Measurements from ENCODE around the gene DYRK2. TPM values are rescaled to one million over a fixed set of nuclear protein-coding genes. Genes with fewer than 3 reads are reported as not detected.
A peak's percentile ranks its signal among the peaks of the same experiment; 100 is the strongest.

DYRK2 gene
- total and polyA plus RNA-seq, 10 of the 15 experiments (the other 5 are each of a cell fraction or from before 2014, with no cell fraction given): 3.1 to 35.9 (median 12.2) TPM

DNA sequence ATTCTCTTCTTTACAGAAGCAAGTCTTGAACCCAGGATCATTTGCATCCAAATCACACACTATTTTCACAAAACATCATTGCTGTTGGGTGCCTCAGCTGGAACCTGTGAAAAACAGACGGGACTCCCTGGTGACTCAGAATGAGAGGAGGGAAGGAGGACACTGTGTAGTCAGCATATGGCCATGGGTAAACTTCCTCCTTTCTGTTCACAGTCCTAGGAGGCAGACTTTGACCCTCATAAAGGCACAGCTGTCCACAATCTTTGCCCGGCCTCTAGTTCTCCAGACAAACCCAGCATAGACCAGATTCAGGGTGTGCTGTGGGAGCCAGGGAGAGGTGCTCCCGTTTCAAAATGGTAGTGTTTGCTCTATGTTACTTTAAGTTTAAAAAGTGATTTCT, 62.0 kb downstream of the DYRK2 start (continued):
- TF ChIP-seq, protein P1, sequence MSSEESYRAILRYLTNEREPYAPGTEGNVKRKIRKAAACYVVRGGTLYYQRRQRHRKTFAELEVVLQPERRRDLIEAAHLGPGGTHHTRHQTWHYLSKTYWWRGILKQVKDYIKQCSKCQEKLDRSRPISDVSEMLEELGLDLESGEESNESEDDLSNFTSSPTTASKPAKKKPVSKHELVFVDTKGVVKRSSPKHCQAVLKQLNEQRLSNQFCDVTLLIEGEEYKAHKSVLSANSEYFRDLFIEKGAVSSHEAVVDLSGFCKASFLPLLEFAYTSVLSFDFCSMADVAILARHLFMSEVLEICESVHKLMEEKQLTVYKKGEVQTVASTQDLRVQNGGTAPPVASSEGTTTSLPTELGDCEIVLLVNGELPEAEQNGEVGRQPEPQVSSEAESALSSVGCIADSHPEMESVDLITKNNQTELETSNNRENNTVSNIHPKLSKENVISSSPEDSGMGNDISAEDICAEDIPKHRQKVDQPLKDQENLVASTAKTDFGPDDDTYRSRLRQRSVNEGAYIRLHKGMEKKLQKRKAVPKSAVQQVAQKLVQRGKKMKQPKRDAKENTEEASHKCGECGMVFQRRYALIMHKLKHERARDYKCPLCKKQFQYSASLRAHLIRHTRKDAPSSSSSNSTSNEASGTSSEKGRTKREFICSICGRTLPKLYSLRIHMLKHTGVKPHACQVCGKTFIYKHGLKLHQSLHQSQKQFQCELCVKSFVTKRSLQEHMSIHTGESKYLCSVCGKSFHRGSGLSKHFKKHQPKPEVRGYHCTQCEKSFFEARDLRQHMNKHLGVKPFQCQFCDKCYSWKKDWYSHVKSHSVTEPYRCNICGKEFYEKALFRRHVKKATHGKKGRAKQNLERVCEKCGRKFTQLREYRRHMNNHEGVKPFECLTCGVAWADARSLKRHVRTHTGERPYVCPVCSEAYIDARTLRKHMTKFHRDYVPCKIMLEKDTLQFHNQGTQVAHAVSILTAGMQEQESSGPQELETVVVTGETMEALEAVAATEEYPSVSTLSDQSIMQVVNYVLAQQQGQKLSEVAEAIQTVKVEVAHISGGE (CRISPR knock-in tag; IDR thresholded peaks at IDR 0.05): no peak
- TF ChIP-seq, protein P2, sequence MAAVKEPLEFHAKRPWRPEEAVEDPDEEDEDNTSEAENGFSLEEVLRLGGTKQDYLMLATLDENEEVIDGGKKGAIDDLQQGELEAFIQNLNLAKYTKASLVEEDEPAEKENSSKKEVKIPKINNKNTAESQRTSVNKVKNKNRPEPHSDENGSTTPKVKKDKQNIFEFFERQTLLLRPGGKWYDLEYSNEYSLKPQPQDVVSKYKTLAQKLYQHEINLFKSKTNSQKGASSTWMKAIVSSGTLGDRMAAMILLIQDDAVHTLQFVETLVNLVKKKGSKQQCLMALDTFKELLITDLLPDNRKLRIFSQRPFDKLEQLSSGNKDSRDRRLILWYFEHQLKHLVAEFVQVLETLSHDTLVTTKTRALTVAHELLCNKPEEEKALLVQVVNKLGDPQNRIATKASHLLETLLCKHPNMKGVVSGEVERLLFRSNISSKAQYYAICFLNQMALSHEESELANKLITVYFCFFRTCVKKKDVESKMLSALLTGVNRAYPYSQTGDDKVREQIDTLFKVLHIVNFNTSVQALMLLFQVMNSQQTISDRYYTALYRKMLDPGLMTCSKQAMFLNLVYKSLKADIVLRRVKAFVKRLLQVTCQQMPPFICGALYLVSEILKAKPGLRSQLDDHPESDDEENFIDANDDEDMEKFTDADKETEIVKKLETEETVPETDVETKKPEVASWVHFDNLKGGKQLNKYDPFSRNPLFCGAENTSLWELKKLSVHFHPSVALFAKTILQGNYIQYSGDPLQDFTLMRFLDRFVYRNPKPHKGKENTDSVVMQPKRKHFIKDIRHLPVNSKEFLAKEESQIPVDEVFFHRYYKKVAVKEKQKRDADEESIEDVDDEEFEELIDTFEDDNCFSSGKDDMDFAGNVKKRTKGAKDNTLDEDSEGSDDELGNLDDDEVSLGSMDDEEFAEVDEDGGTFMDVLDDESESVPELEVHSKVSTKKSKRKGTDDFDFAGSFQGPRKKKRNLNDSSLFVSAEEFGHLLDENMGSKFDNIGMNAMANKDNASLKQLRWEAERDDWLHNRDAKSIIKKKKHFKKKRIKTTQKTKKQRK (IDR thresholded peaks at IDR 0.05; ENCODE audit: low read depth, low read length): no peak
- TF ChIP-seq FOXK2 (IDR thresholded peaks at IDR 0.05) (no peak), GABPA (IDR thresholded peaks at IDR 0.05; ENCODE audit: low read depth) (no peak), CBX5 (IDR thresholded peaks at IDR 0.05; ENCODE audit: low read depth) (no peak), IKZF2 (IDR thresholded peaks at IDR 0.05) (peak; percentile 90), NR2F1 (conservative IDR thresholded peaks at IDR 0.05) (no peak), MTA2 (IDR thresholded peaks at IDR 0.05; ENCODE audit: low read depth) (peak; percentile 72; the same call in 1 of the 2 replicates), DPF2 (IDR thresholded peaks at IDR 0.05) (peak; percentile 90), ASH2L (IDR thresholded peaks at IDR 0.05; ENCODE audit: borderline replicate concordance, low read depth) (no peak), SP1 (IDR thresholded peaks at IDR 0.05; ENCODE audit: low read depth, low read length) (no peak), ZNF622 (IDR thresholded peaks at IDR 0.05) (no peak), SUPT20H (IDR thresholded peaks at IDR 0.05; ENCODE audit: borderline replicate concordance, control insufficient read depth, low read depth, low read length) (no peak), NR2C1 (IDR thresholded peaks at IDR 0.05) (no peak), JUND (IDR thresholded peaks at IDR 0.05; ENCODE audit: low read depth, low read length) (peak; percentile 74; the same call in 1 of the 2 replicates)
- TF ChIP-seq, protein P3, sequence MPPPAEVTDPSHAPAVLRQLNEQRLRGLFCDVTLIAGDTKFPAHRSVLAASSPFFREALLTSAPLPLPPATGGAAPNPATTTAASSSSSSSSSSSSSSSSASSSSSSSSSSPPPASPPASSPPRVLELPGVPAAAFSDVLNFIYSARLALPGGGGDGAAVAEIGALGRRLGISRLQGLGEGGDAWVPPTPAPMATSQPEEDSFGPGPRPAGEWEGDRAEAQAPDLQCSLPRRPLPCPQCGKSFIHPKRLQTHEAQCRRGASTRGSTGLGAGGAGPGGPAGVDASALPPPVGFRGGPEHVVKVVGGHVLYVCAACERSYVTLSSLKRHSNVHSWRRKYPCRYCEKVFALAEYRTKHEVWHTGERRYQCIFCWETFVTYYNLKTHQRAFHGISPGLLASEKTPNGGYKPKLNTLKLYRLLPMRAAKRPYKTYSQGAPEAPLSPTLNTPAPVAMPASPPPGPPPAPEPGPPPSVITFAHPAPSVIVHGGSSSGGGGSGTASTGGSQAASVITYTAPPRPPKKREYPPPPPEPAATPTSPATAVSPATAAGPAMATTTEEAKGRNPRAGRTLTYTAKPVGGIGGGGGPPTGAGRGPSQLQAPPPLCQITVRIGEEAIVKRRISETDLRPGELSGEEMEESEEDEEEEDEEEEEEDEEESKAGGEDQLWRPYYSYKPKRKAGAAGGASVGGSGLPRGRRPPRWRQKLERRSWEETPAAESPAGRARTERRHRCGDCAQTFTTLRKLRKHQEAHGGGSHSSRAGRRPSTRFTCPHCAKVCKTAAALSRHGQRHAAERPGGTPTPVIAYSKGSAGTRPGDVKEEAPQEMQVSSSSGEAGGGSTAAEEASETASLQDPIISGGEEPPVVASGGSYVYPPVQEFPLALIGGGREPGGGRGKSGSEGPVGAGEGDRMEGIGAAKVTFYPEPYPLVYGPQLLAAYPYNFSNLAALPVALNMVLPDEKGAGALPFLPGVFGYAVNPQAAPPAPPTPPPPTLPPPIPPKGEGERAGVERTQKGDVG (CRISPR knock-in tag; IDR thresholded peaks at IDR 0.05): no peak
- TF ChIP-seq, protein P4, sequence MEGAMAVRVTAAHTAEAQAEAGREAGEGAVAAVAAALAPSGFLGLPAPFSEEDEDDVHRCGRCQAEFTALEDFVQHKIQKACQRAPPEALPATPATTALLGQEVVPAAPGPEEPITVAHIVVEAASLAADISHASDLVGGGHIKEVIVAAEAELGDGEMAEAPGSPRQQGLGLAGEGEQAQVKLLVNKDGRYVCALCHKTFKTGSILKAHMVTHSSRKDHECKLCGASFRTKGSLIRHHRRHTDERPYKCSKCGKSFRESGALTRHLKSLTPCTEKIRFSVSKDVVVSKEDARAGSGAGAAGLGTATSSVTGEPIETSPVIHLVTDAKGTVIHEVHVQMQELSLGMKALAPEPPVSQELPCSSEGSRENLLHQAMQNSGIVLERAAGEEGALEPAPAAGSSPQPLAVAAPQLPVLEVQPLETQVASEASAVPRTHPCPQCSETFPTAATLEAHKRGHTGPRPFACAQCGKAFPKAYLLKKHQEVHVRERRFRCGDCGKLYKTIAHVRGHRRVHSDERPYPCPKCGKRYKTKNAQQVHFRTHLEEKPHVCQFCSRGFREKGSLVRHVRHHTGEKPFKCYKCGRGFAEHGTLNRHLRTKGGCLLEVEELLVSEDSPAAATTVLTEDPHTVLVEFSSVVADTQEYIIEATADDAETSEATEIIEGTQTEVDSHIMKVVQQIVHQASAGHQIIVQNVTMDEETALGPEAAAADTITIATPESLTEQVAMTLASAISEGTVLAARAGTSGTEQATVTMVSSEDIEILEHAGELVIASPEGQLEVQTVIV (IDR thresholded peaks at IDR 0.05; ENCODE audit: borderline replicate concordance, partially characterized antibody): no peak
